BE2C (cell line): ENCODE results near the gene AP1M2.

Source experiments
- DNase-seq: peaks from one replicate; pipeline ENCODE4 v3.0.0-alpha.2; 2020
- H3K27me3 ChIP-seq: fragments of 250-450 bp; sonication (Bioruptor Pico); 2 replicates; pipeline ENCODE4 v1.5.1; 2020; ENCODE audit warnings: mild to moderate bottlenecking
- H3K36me3 ChIP-seq: fragments of 250-450 bp; sonication (Bioruptor Pico); 2 replicates; pipeline ENCODE4 v1.5.1; 2020; ENCODE audit warnings: mild to moderate bottlenecking
- H3K4me1 ChIP-seq: fragments of 250-450 bp; sonication (Bioruptor Pico); 2 replicates; pipeline ENCODE4 v1.5.1; 2020
- H3K4me3 ChIP-seq: 2 replicates; pipeline ENCODE4 v1.5.1; 2011; ENCODE audit warnings: low read depth, low read length
- H3K9me3 ChIP-seq: fragments of 250-450 bp; sonication (Bioruptor Pico); 2 replicates; pipeline ENCODE4 v1.5.1; 2020
- CTCF ChIP-seq: IDR thresholded peaks from 2 replicates; pipeline ENCODE4 v1.5.1; 2012; ENCODE audit warnings: mild to moderate bottlenecking, low read depth, low read length

AP1M2 gene

GRCh38 chr19:10593148-10593547 lies 6.0 kb upstream of the AP1M2 start:
- TF ChIP-seq CTCF, result no peak
- DNase-seq, result no peak
- Histone ChIP-seq H3K36me3 (no peaks in the 10 kb centered on the region), H3K27me3 (peaks cover 15% of the 10 kb centered on the region), H3K9me3 (no peaks in the 10 kb centered on the region), H3K4me3 (no peak overlapping the region), H3K4me1 (no peaks in the 10 kb centered on the region)

GRCh38 chr19:10587839-10588150 lies 683 bp upstream of the AP1M2 start:
- Histone ChIP-seq H3K9me3 (no peaks in the 10 kb centered on the region), H3K4me1 (no peaks in the 10 kb centered on the region), H3K36me3 (no peaks in the 10 kb centered on the region), H3K4me3 (no peak overlapping the region), H3K27me3 (peaks cover 22% of the 10 kb centered on the region)
- no peak for TF ChIP-seq CTCF
- DNase-seq, result no peak

GRCh38 chr19:10586396-10586795 lies 716 bp downstream of the AP1M2 start:
- TF ChIP-seq CTCF, result no peak
- no peak for DNase-seq
- Histone ChIP-seq H3K9me3 (no peaks in the 10 kb centered on the region), H3K4me3 (no peak overlapping the region), H3K36me3 (no peaks in the 10 kb centered on the region), H3K27me3 (peaks cover 22% of the 10 kb centered on the region), H3K4me1 (no peaks in the 10 kb centered on the region)

GRCh38 chr19:10583036-10583776 lies 3.9 kb downstream of the AP1M2 start:
- no peak for TF ChIP-seq CTCF
- no peaks in the 10 kb centered on the region for H3K9me3 ChIP-seq
- no peaks in the 10 kb centered on the region for H3K36me3 ChIP-seq
- H3K4me1 ChIP-seq, result no peaks in the 10 kb centered on the region
- H3K27me3 ChIP-seq, result peaks cover 16% of the 10 kb centered on the region
- no peak overlapping the region for H3K4me3 ChIP-seq
- no peak for DNase-seq

GRCh38 chr19:10582091-10582490 lies 5.0 kb downstream of the AP1M2 start:
- TF ChIP-seq CTCF, result no peak
- Histone ChIP-seq H3K27me3 (peaks cover 7% of the 10 kb centered on the region), H3K9me3 (no peaks in the 10 kb centered on the region), H3K36me3 (no peaks in the 10 kb centered on the region), H3K4me3 (no peak overlapping the region), H3K4me1 (no peaks in the 10 kb centered on the region)
- no peak for DNase-seq

- no peaks in the 10 kb centered on the region for H3K4me1 ChIP-seq
- DNase-seq, result peak; percentile 91
- no peaks in the 10 kb centered on the region for H3K9me3 ChIP-seq
- H3K4me3 ChIP-seq, result peak overlapping the region; percentile 39
- H3K36me3 ChIP-seq, result no peaks in the 10 kb centered on the region
- no peaks in the 10 kb centered on the region; the same call in 1 of the 2 replicates for H3K27me3 ChIP-seq
- peak; percentile 100 for TF ChIP-seq CTCF
Observed at GRCh38 chr19:10580979-10581631, 6.0 kb downstream of the AP1M2 start.
